Erythroblast (primary cell): ENCODE measurements around the gene PDPN.

Experiments used
- DNase-seq, 2 experiments: peaks; one replicate each; lab custom pipeline; 2025; lab: John Stamatoyannopoulos, UW
- GATA1 ChIP-seq: IDR thresholded peaks from 2 replicates; pipeline ENCODE4 v1.6.1; 2011; ENCODE audit warnings: low read depth, mild to moderate bottlenecking, control low read depth, low read length, moderate library complexity
- POLR2A ChIP-seq: IDR thresholded peaks from 2 replicates; pipeline ENCODE4 v1.6.1; 2011; ENCODE audit warnings: mild to moderate bottlenecking, low read length

PDPN gene

GRCh38 chr1:13662493-13662892 is 78.9 kb downstream of the PDPN start:
- TF ChIP-seq GATA1: no peak
- TF ChIP-seq POLR2A: no peak
- DNase-seq: no peak

GRCh38 chr1:13663969-13664368 is 80.3 kb downstream of the PDPN start:
- DNase-seq: no peak
- TF ChIP-seq GATA1 (no peak), POLR2A (no peak)

- DNase-seq: no peak
- TF ChIP-seq POLR2A (no peak), GATA1 (no peak)
Observed at GRCh38 chr1:13664451-13664850, 80.8 kb downstream of the PDPN start.

- TF ChIP-seq POLR2A (no peak), GATA1 (no peak)
- no peak for DNase-seq
Observed at GRCh38 chr1:13666317-13666716, 82.7 kb downstream of the PDPN start.
